LNCaP clone FGC (cell line): ENCODE data around the gene CCER1.

Source experiments
- DNase-seq: peaks from one replicate; pipeline ENCODE4 v3.0.0-alpha.2; 2011; ENCODE audit warnings: low read depth
- H3K4me3 ChIP-seq: 2 replicates; pipeline ENCODE4 v1.5.1; 2011; ENCODE audit warnings: mild to moderate bottlenecking, low read depth, low read length, control low read depth
- CTCF ChIP-seq: IDR thresholded peaks from 2 replicates; pipeline ENCODE4 v1.5.1; 2012; ENCODE audit warnings: mild to moderate bottlenecking; ENCODE audit not compliant: control insufficient read depth, insufficient read depth; ENCODE audit errors: extremely low read depth

The CCER1 gene

GRCh38 chr12:90959538-90960139, 4.7 kb upstream of the CCER1 start:
- peak; percentile 82 for TF ChIP-seq CTCF
- H3K4me3 ChIP-seq: no peak overlapping the region
- peak; percentile 22 for DNase-seq

GRCh38 chr12:90959032-90959431, 4.1 kb upstream of the CCER1 start:
- TF ChIP-seq CTCF: peak; percentile 43
- no peak for DNase-seq
- H3K4me3 ChIP-seq: no peak overlapping the region

- no peak for DNase-seq
- no peak for TF ChIP-seq CTCF
- H3K4me3 ChIP-seq: no peak overlapping the region
Observed at GRCh38 chr12:90958347-90958746, 3.4 kb upstream of the CCER1 start.

GRCh38 chr12:90954428-90954827, 548 bp downstream of the CCER1 start:
- no peak overlapping the region for H3K4me3 ChIP-seq
- no peak for TF ChIP-seq CTCF
- DNase-seq: no peak

- no peak for DNase-seq
- 0 out of 2 replicates have a peak, but pooled peaks have one; percentile 11 for TF ChIP-seq CTCF
Observed at GRCh38 chr12:90953956-90954421, 987 bp downstream of the CCER1 start.

GRCh38 chr12:90951432-90952105, 3.4 kb downstream of the CCER1 start:
- no peak for TF ChIP-seq CTCF
- no peak for DNase-seq
- no peak overlapping the region for H3K4me3 ChIP-seq

More at GRCh38 chr12:90953956-90954421, 987 bp downstream of the CCER1 start:
- H3K4me3 ChIP-seq: no peak overlapping the region
